Lower leg skin (tissue), 4 donors: ENCODE data around the gene AP3D1. TPM values are rescaled to one million over a fixed set of nuclear protein-coding genes. Genes with fewer than 3 reads are reported as not detected.

Source experiments
- DNase-seq, 2 donors: peaks; one replicate each; pipeline ENCODE4 v3.0.0-alpha.2; 2019; ENCODE audit warnings: low spot score in 2 of 2
- H3K4me3 ChIP-seq: fragments of 200-600 bp; sonication (generic); 2 replicates; pipeline ENCODE4 v1.5.1; 2017; ENCODE audit warnings: mild to moderate bottlenecking, low read depth; ENCODE audit not compliant: poor library complexity, severe bottlenecking
- CTCF ChIP-seq, 3 donors: fragments of 450-650 bp; IDR thresholded peaks; one replicate each; pipeline ENCODE4 v1.5.1; 2016; ENCODE audit warnings: antibody characterized with exemption in 3 of 3, mild to moderate bottlenecking in 3 of 3, moderate library complexity in 2 of 3
- POLR2A ChIP-seq, 2 donors: fragments of 450-650 bp; IDR thresholded peaks; one replicate each; pipeline ENCODE4 v1.6.1; 2016 to 2017; ENCODE audit warnings: antibody characterized with exemption in 2 of 2, mild to moderate bottlenecking in 1 of 2, moderate library complexity in 1 of 2
- WGBS, 2 donors: methylation state at CpG; one replicate each; pipeline ENCODE4 v1.1.5; 2018; 5-methylcytosine and 5-hydroxymethylcytosine counted together
- intact Hi-C: fragments of 100-400 bp; cut with DNase I; formaldehyde crosslinking; loops from one replicate; pipeline ENCODE4 v1.15.0; 2023; ENCODE audit warnings: low total_unique reads
- total RNA-seq, 4 donors: library from RNA; depleted of rRNA; stranded (reverse); fragments of >200 nt; gene quantifications; one replicate each; pipeline ENCODE4 v1.1.0, GENCODE V29; 2016

AP3D1 gene
- total RNA-seq, 4 donors from 2014 or later = 46.5 to 84.7 (median 71.8) TPM

GRCh38 chr19:2186071-2186846 is 34.9 kb upstream of the AP3D1 start:
- intact Hi-C loops = no loop called here
- WGBS, 2 donors = 51 to 53% methylated on average over 28 of the region's 28 CpGs
- H3K4me3 ChIP-seq = no peak overlapping the region
- TF ChIP-seq POLR2A (IDR thresholded peaks at IDR 0.05) = no peak
- no peak for TF ChIP-seq CTCF (IDR thresholded peaks at IDR 0.05)
- peak; percentile 86 to 96 for DNase-seq

- no peak overlapping the region for H3K4me3 ChIP-seq
- WGBS, 2 donors = 46 to 49% methylated on average over 11 of the region's 11 CpGs
- intact Hi-C loops = no loop called here
- no peak for DNase-seq
- TF ChIP-seq POLR2A (IDR thresholded peaks at IDR 0.05) (no peak), CTCF (IDR thresholded peaks at IDR 0.05) (no peak)
Measured at GRCh38 chr19:2185734-2186070, 34.3 kb upstream of the AP3D1 start.

- DNase-seq = no peak
- TF ChIP-seq CTCF (IDR thresholded peaks at IDR 0.05) = no peak
- no peak for TF ChIP-seq POLR2A (IDR thresholded peaks at IDR 0.05)
- no peak overlapping the region for H3K4me3 ChIP-seq
- 94% methylated on average over 22 of the region's 22 CpGs for WGBS, 2 donors
- intact Hi-C loops = no loop called here
Measured at GRCh38 chr19:2184422-2184975, 33.1 kb upstream of the AP3D1 start.

GRCh38 chr19:2181633-2181997 is 30.2 kb upstream of the AP3D1 start:
- intact Hi-C loops = no loop called here

GRCh38 chr19:2180881-2181632 is 29.7 kb upstream of the AP3D1 start:
- intact Hi-C loops = no loop called here
- H3K4me3 ChIP-seq = no peak overlapping the region
- TF ChIP-seq POLR2A (IDR thresholded peaks at IDR 0.05) (no peak), CTCF (IDR thresholded peaks at IDR 0.05) (no peak)
- 83 to 85% methylated on average over 15 to 21 of the region's 22 CpGs for WGBS, 2 donors
- no peak for DNase-seq

More at GRCh38 chr19:2181633-2181997, 30.2 kb upstream of the AP3D1 start:
- DNase-seq = no peak
- 62 to 75% methylated on average over 7 of the region's 9 CpGs for WGBS, 2 donors
- H3K4me3 ChIP-seq = no peak overlapping the region
- TF ChIP-seq CTCF (IDR thresholded peaks at IDR 0.05) = no peak
- no peak for TF ChIP-seq POLR2A (IDR thresholded peaks at IDR 0.05)
